ENCODE results near the gene MTHFD1L.

DNA sequence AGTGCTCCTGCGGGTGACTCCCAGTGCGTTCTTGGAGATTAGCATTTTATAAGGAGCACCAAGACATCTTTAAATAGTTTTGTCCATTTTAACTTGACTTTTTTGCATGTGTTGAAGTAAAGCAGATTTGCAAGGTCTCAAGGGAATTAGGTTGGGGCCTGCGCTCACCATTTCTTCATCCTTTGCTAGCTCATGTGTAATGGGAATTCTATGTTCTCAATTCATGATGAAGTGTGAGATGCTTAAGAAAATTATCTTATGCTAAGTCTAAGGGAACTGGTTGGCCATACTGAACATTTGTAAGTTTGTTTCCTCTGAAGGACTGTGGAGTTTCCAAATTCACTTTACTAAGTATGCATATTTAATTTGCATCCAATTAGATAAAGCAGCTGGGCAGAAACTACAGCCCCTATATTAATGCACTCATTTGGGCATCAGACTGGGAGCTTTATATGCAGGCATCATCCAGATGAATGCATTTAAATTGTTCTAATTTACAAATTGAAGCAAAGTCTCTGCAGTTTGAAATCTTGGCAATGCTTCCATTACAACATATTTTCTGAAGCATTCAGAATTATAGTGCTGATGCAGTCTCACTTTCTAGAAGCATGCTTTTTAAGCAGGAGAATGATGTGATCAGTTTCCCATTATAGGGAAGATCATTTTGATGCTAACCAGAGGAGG, 266.0 kb downstream of the MTHFD1L start:
- TF ChIP-seq SMC3 (IDR thresholded peaks at IDR 0.05; ENCODE audit: low read depth, low read length) (no peak), POLR2A (IDR thresholded peaks at IDR 0.05; ENCODE audit: low read depth, low read length) (no peak), RFX5 (IDR thresholded peaks at IDR 0.05; ENCODE audit: low read depth, low read length) (no peak), CHD1 (IDR thresholded peaks at IDR 0.05; ENCODE audit: low read depth, low read length) (no peak), RAD21 (IDR thresholded peaks at IDR 0.05; ENCODE audit: low read length) (no peak), MAFK (IDR thresholded peaks at IDR 0.05; ENCODE audit: low read depth, low read length) (no peak), BHLHE40 (IDR thresholded peaks at IDR 0.05; ENCODE audit: low read depth, low read length) (no peak)
- TF ChIP-seq, protein P1, sequence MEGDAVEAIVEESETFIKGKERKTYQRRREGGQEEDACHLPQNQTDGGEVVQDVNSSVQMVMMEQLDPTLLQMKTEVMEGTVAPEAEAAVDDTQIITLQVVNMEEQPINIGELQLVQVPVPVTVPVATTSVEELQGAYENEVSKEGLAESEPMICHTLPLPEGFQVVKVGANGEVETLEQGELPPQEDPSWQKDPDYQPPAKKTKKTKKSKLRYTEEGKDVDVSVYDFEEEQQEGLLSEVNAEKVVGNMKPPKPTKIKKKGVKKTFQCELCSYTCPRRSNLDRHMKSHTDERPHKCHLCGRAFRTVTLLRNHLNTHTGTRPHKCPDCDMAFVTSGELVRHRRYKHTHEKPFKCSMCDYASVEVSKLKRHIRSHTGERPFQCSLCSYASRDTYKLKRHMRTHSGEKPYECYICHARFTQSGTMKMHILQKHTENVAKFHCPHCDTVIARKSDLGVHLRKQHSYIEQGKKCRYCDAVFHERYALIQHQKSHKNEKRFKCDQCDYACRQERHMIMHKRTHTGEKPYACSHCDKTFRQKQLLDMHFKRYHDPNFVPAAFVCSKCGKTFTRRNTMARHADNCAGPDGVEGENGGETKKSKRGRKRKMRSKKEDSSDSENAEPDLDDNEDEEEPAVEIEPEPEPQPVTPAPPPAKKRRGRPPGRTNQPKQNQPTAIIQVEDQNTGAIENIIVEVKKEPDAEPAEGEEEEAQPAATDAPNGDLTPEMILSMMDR (conservative IDR thresholded peaks at IDR 0.05; ENCODE audit: low read depth, low read length): no peak
- TF ChIP-seq, protein P2, sequence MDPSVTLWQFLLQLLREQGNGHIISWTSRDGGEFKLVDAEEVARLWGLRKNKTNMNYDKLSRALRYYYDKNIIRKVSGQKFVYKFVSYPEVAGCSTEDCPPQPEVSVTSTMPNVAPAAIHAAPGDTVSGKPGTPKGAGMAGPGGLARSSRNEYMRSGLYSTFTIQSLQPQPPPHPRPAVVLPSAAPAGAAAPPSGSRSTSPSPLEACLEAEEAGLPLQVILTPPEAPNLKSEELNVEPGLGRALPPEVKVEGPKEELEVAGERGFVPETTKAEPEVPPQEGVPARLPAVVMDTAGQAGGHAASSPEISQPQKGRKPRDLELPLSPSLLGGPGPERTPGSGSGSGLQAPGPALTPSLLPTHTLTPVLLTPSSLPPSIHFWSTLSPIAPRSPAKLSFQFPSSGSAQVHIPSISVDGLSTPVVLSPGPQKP (IDR thresholded peaks at IDR 0.05; ENCODE audit: borderline replicate concordance, low read depth, low read length): no peak
- TF ChIP-seq, protein P3, sequence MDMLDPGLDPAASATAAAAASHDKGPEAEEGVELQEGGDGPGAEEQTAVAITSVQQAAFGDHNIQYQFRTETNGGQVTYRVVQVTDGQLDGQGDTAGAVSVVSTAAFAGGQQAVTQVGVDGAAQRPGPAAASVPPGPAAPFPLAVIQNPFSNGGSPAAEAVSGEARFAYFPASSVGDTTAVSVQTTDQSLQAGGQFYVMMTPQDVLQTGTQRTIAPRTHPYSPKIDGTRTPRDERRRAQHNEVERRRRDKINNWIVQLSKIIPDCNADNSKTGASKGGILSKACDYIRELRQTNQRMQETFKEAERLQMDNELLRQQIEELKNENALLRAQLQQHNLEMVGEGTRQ (IDR thresholded peaks at IDR 0.05; ENCODE audit: low read depth, low read length): no peak
